ENCODE results near the gene PRUNE2. TPM values are rescaled to one million over a fixed set of nuclear protein-coding genes. Genes with fewer than 3 reads are reported as not detected.

Gene PRUNE2
- polyA plus RNA-seq, 1 of the 3 experiments (the other 2 are of a cell fraction) = 13.0 TPM

GRCh38 chr9:76894198-76894597 lies 11.7 kb downstream of the PRUNE2 start:
- H4K20me1 ChIP-seq (ENCODE audit: insufficient read depth) = no peaks in the 10 kb centered on the region
- no peaks in the 10 kb centered on the region for H3K36me3 ChIP-seq (replicated peaks in 1 of 2; ENCODE audit: control insufficient read depth in 1 of 2, insufficient read depth in 2 of 2, low read length in 1 of 2)
- no peak overlapping the region for H2AFZ ChIP-seq (ENCODE audit: low read depth)
- no peak for DNase-seq
- ChIA-PET CTCF (no interaction called here), POLR2A (no interaction called here)
- TF ChIP-seq, protein P1, sequence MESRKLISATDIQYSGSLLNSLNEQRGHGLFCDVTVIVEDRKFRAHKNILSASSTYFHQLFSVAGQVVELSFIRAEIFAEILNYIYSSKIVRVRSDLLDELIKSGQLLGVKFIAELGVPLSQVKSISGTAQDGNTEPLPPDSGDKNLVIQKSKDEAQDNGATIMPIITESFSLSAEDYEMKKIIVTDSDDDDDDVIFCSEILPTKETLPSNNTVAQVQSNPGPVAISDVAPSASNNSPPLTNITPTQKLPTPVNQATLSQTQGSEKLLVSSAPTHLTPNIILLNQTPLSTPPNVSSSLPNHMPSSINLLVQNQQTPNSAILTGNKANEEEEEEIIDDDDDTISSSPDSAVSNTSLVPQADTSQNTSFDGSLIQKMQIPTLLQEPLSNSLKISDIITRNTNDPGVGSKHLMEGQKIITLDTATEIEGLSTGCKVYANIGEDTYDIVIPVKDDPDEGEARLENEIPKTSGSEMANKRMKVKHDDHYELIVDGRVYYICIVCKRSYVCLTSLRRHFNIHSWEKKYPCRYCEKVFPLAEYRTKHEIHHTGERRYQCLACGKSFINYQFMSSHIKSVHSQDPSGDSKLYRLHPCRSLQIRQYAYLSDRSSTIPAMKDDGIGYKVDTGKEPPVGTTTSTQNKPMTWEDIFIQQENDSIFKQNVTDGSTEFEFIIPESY (IDR thresholded peaks at IDR 0.05; ENCODE audit: borderline replicate concordance, low read depth) = no peak
- TF ChIP-seq, protein P2, sequence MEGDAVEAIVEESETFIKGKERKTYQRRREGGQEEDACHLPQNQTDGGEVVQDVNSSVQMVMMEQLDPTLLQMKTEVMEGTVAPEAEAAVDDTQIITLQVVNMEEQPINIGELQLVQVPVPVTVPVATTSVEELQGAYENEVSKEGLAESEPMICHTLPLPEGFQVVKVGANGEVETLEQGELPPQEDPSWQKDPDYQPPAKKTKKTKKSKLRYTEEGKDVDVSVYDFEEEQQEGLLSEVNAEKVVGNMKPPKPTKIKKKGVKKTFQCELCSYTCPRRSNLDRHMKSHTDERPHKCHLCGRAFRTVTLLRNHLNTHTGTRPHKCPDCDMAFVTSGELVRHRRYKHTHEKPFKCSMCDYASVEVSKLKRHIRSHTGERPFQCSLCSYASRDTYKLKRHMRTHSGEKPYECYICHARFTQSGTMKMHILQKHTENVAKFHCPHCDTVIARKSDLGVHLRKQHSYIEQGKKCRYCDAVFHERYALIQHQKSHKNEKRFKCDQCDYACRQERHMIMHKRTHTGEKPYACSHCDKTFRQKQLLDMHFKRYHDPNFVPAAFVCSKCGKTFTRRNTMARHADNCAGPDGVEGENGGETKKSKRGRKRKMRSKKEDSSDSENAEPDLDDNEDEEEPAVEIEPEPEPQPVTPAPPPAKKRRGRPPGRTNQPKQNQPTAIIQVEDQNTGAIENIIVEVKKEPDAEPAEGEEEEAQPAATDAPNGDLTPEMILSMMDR (IDR thresholded peaks at IDR 0.05) = peak; percentile 40; the same call in 1 of the 2 replicates
- no peak overlapping the region for H3K4me2 ChIP-seq
- no peaks in the 10 kb centered on the region for H3K9me2 ChIP-seq
- H3F3A ChIP-seq (replicated peaks; ENCODE audit: insufficient read depth) = no peaks in the 10 kb centered on the region
- H3K9ac ChIP-seq = no peak overlapping the region
- H3K9me3 ChIP-seq = no peaks in the 10 kb centered on the region
- WGBS (ENCODE audit: low lambda C conversion rate) = 0% methylated on average over 5 of the region's 5 CpGs
- no peaks in the 10 kb centered on the region for H3K79me2 ChIP-seq (ENCODE audit: insufficient read depth)
- H3K4me3 ChIP-seq (ENCODE audit: low read depth in 2 of 2, low read length in 1 of 2) = no peak overlapping the region
- no peaks in the 10 kb centered on the region for H3K4me1 ChIP-seq (ENCODE audit: control insufficient read depth in 1 of 2, insufficient read depth in 2 of 2, low read depth in 1 of 2, low read length in 1 of 2)
- peaks cover 55% of the 10 kb centered on the region for H3K27me3 ChIP-seq (ENCODE audit: insufficient read depth)
- no peak overlapping the region for H3K27ac ChIP-seq (ENCODE audit: low read depth in 2 of 2, low read length in 1 of 2)

- CTCF ChIA-PET = no interaction called here
- no peak for DNase-seq
- Histone ChIP-seq H3K79me2 (ENCODE audit: insufficient read depth) (no peaks in the 10 kb centered on the region), H3K4me2 (no peak overlapping the region), H3K9me2 (no peaks in the 10 kb centered on the region), H3K4me3 (ENCODE audit: low read depth in 2 of 2, low read length in 1 of 2) (no peak overlapping the region), H3K36me3 (replicated peaks in 1 of 2; ENCODE audit: control insufficient read depth in 1 of 2, insufficient read depth in 2 of 2, low read length in 1 of 2) (no peaks in the 10 kb centered on the region), H3F3A (replicated peaks; ENCODE audit: insufficient read depth) (no peaks in the 10 kb centered on the region), H3K27ac (ENCODE audit: low read depth in 2 of 2, low read length in 1 of 2) (no peak overlapping the region), H3K27me3 (ENCODE audit: insufficient read depth) (peaks cover 55% of the 10 kb centered on the region), H3K9ac (no peak overlapping the region), H3K4me1 (ENCODE audit: control insufficient read depth in 1 of 2, insufficient read depth in 2 of 2, low read depth in 1 of 2, low read length in 1 of 2) (no peaks in the 10 kb centered on the region), H2AFZ (ENCODE audit: low read depth) (no peak overlapping the region), H3K9me3 (no peaks in the 10 kb centered on the region), H4K20me1 (ENCODE audit: insufficient read depth) (no peaks in the 10 kb centered on the region)
- POLR2A ChIA-PET = no interaction called here
- WGBS (ENCODE audit: low lambda C conversion rate) = 9% methylated on average over 4 of the region's 4 CpGs
- TF ChIP-seq, protein P3, sequence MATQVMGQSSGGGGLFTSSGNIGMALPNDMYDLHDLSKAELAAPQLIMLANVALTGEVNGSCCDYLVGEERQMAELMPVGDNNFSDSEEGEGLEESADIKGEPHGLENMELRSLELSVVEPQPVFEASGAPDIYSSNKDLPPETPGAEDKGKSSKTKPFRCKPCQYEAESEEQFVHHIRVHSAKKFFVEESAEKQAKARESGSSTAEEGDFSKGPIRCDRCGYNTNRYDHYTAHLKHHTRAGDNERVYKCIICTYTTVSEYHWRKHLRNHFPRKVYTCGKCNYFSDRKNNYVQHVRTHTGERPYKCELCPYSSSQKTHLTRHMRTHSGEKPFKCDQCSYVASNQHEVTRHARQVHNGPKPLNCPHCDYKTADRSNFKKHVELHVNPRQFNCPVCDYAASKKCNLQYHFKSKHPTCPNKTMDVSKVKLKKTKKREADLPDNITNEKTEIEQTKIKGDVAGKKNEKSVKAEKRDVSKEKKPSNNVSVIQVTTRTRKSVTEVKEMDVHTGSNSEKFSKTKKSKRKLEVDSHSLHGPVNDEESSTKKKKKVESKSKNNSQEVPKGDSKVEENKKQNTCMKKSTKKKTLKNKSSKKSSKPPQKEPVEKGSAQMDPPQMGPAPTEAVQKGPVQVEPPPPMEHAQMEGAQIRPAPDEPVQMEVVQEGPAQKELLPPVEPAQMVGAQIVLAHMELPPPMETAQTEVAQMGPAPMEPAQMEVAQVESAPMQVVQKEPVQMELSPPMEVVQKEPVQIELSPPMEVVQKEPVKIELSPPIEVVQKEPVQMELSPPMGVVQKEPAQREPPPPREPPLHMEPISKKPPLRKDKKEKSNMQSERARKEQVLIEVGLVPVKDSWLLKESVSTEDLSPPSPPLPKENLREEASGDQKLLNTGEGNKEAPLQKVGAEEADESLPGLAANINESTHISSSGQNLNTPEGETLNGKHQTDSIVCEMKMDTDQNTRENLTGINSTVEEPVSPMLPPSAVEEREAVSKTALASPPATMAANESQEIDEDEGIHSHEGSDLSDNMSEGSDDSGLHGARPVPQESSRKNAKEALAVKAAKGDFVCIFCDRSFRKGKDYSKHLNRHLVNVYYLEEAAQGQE (IDR thresholded peaks at IDR 0.05; ENCODE audit: low read depth, low read length) = no peak
- TF ChIP-seq PBX3 (IDR thresholded peaks at IDR 0.05) (no peak), ELF1 (IDR thresholded peaks at IDR 0.05) (no peak), SIN3A (IDR thresholded peaks at IDR 0.05; ENCODE audit: borderline replicate concordance, low read depth, low read length) (no peak), FOXM1 (IDR thresholded peaks at IDR 0.05; ENCODE audit: low read depth) (no peak), RAD21 (IDR thresholded peaks at IDR 0.05; ENCODE audit: low read length) (no peak), GATA2 (CRISPR knock-in tag; IDR thresholded peaks at IDR 0.05) (no peak), SMC3 (IDR thresholded peaks at IDR 0.05; ENCODE audit: low read depth, low read length) (no peak), EP300 (IDR thresholded peaks at IDR 0.05; ENCODE audit: borderline replicate concordance in 1 of 2, low read depth in 1 of 2, low read length in 1 of 2) (no peak), YY1 (IDR thresholded peaks at IDR 0.05; ENCODE audit: low read depth) (no peak), GABPA (IDR thresholded peaks at IDR 0.05; ENCODE audit: low read depth) (no peak), FOSL2 (IDR thresholded peaks at IDR 0.05; ENCODE audit: borderline replicate concordance, low read depth) (no peak), RXRA (IDR thresholded peaks at IDR 0.05; ENCODE audit: borderline replicate concordance, low read depth) (no peak)
- TF ChIP-seq, protein P4, sequence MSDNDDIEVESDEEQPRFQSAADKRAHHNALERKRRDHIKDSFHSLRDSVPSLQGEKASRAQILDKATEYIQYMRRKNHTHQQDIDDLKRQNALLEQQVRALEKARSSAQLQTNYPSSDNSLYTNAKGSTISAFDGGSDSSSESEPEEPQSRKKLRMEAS (IDR thresholded peaks at IDR 0.05; ENCODE audit: low read depth) = no peak
- TF ChIP-seq, protein P5, sequence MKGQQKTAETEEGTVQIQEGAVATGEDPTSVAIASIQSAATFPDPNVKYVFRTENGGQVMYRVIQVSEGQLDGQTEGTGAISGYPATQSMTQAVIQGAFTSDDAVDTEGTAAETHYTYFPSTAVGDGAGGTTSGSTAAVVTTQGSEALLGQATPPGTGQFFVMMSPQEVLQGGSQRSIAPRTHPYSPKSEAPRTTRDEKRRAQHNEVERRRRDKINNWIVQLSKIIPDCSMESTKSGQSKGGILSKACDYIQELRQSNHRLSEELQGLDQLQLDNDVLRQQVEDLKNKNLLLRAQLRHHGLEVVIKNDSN (IDR thresholded peaks at IDR 0.05; ENCODE audit: borderline replicate concordance, low read depth) = no peak
Observed at GRCh38 chr9:76893395-76893932, 12.4 kb downstream of the PRUNE2 start.
